ENCODE data around the gene FAM118B.
"Not testable (repeated sequence)": the region's sequence is repeated elsewhere in the genome, so short reads cannot be mapped to it uniquely, and the experiment has no call there.

FAM118B gene

GRCh38 chr11:126219547-126219946, 8.0 kb downstream of the FAM118B start:
- no peak for DNase-seq

GRCh38 chr11:126224647-126225294, 13.2 kb downstream of the FAM118B start:
- DNase-seq, result no peak

GRCh38 chr11:126225295-126225665, 13.7 kb downstream of the FAM118B start:
- no peak for DNase-seq

- no peak for DNase-seq
These were observed 14.9 kb downstream of the FAM118B start for GRCh38 chr11:126226334-126227084.

GRCh38 chr11:126229858-126230540, 18.4 kb downstream of the FAM118B start:
- no peak for DNase-seq

- DNase-seq, result no peak
These were observed 20.3 kb downstream of the FAM118B start for GRCh38 chr11:126231725-126232459.

- DNase-seq, result no peak
These were observed 21.1 kb downstream of the FAM118B start for GRCh38 chr11:126232683-126233082.

GRCh38 chr11:126233391-126233790, 21.8 kb downstream of the FAM118B start:
- DNase-seq, result no peak

- DNase-seq, result no peak
These were observed 35.1 kb downstream of the FAM118B start for GRCh38 chr11:126246636-126247035.

GRCh38 chr11:126253265-126253664, 41.7 kb downstream of the FAM118B start:
- no peak for DNase-seq

- no peak for DNase-seq
These were observed 43.2 kb downstream of the FAM118B start for GRCh38 chr11:126254819-126255218.

- DNase-seq, result not testable (repeated sequence)
These were observed 43.9 kb downstream of the FAM118B start for GRCh38 chr11:126255507-126255906.

- DNase-seq, result no peak
These were observed 44.6 kb downstream of the FAM118B start for GRCh38 chr11:126256216-126256615.

- DNase-seq, result no peak
These were observed 45.6 kb downstream of the FAM118B start for GRCh38 chr11:126257144-126257543.

- no peak for DNase-seq
These were observed 46.2 kb downstream of the FAM118B start for GRCh38 chr11:126257764-126258163.

GRCh38 chr11:126262216-126262615, 50.6 kb downstream of the FAM118B start:
- DNase-seq, result no peak

- DNase-seq, result no peak
These were observed 51.9 kb downstream of the FAM118B start for GRCh38 chr11:126263489-126263888.

- DNase-seq, result no peak
These were observed 54.2 kb downstream of the FAM118B start for GRCh38 chr11:126265811-126266210.

GRCh38 chr11:126267650-126268049, 56.1 kb downstream of the FAM118B start:
- no peak for DNase-seq

GRCh38 chr11:126268361-126268707, 56.8 kb downstream of the FAM118B start:
- DNase-seq, result no peak

- DNase-seq, result peak; percentile 96 to 97
These were observed 57.4 kb downstream of the FAM118B start, which contains the start of the genes FOXRED1 and SRPRA for GRCh38 chr11:126268708-126269579. Gene FOXRED1, plus strand, starts transcription at chr11:126269154. Its CDS starts 53 bp downstream, at chr11:126269207. Gene SRPRA, minus strand, starts transcription at chr11:126268895. Its CDS starts 91 bp downstream, at chr11:126268804.

- no peak for DNase-seq
These were observed 65.7 kb downstream of the FAM118B start for GRCh38 chr11:126277322-126277721.

Measured in SW 1271 (cell line).